ENCODE measurements around the gene PLPP4. TPM values are rescaled to one million over a fixed set of nuclear protein-coding genes. Genes with fewer than 3 reads are reported as not detected.

Gene PLPP4
- total RNA-seq, 1 experiment from 2014 or later, result 15.4 TPM

GRCh38 chr10:120517196-120517595 is 60.2 kb downstream of the PLPP4 start:
- no peak for DNase-seq (ENCODE audit: low read depth)

DNA sequence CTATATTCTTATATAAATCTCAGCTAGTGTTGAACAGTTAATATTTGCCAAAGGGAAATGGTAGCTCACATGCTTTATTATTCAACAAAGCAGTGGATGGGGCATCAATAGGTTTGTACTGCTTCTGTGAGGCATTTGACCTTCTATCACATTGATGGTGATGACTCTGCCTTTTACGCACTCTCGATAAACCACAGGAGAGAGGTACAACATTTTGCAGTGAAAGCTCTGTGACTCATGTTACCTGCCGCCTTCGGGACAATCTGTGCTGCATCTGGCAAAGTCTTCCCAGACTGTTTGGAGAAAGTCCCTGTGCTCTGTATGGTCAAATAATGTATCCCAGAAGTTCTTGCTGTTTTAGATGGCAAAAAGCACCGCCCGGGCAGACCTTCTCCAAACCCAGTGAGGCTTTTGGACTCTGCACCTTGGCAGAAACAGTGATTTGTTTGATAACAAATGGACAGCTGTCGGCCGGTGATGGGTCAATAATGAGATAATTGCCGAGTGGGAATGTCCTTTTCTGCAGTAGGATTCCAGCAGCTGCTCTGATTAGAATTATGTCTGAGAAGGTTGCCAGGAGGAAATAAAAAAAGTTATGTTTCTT is 61.0 kb downstream of the PLPP4 start:
- DNase-seq (ENCODE audit: low read depth), result no peak

DNA sequence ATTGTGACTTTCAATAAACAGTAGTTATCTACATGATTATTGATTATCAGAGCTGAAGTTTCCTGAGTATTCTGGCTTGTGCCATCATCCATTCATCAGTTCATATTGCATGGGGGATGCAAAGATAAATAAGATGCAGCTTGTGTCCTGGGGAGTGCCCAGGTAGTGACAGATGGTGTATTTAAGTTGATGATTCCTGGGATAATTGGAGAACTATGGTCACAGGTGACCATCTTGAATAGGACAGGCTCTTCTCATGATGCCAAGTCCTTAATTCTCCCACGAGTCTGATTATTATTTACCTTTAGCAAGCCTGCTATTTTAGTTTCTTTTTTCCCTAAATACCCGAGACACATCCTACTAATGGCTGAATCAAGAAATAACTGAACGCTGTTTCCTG is 64.9 kb downstream of the PLPP4 start:
- DNase-seq (ENCODE audit: low read depth), result no peak

GRCh38 chr10:120527691-120528090 is 70.7 kb downstream of the PLPP4 start:
- no peak for DNase-seq (ENCODE audit: low read depth)

GRCh38 chr10:120530699-120531098 is 73.7 kb downstream of the PLPP4 start:
- DNase-seq (ENCODE audit: low read depth), result no peak

GRCh38 chr10:120538091-120538490 is 81.1 kb downstream of the PLPP4 start:
- peak; percentile 13 for DNase-seq (ENCODE audit: low read depth)

- no peak for DNase-seq (ENCODE audit: low read depth)
These were observed 82.0 kb downstream of the PLPP4 start for GRCh38 chr10:120539076-120539475.

DNA sequence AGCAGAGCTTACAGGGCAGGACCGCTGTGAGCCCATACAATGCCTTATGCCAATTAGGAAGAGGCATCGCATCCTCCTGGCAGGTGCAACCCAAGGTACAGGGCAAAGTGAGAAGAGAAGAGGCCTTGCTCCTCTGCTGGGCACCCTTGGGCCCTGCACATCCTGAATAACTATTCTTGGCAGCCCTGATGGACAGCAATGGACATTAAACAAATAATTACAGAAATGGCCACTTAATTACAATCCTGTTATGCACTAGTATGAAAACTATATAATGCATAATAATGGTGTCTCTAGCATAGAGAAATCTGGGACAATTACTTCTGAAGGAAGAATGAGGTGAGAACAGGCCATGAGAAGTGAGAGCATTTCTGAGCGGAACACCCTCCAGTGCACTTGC is 83.5 kb downstream of the PLPP4 start:
- no peak for DNase-seq (ENCODE audit: low read depth)

GRCh38 chr10:120541984-120542383 is 85.0 kb downstream of the PLPP4 start:
- no peak for DNase-seq (ENCODE audit: low read depth)

- no peak for DNase-seq (ENCODE audit: low read depth)
These were observed 85.6 kb downstream of the PLPP4 start for GRCh38 chr10:120542591-120542990.

- no peak for DNase-seq (ENCODE audit: low read depth)
These were observed 86.3 kb downstream of the PLPP4 start for GRCh38 chr10:120543291-120543690.

GRCh38 chr10:120548210-120548609 is 91.2 kb downstream of the PLPP4 start:
- DNase-seq (ENCODE audit: low read depth), result no peak

GRCh38 chr10:120552262-120552661 is 95.2 kb downstream of the PLPP4 start:
- DNase-seq (ENCODE audit: low read depth), result no peak

DNA sequence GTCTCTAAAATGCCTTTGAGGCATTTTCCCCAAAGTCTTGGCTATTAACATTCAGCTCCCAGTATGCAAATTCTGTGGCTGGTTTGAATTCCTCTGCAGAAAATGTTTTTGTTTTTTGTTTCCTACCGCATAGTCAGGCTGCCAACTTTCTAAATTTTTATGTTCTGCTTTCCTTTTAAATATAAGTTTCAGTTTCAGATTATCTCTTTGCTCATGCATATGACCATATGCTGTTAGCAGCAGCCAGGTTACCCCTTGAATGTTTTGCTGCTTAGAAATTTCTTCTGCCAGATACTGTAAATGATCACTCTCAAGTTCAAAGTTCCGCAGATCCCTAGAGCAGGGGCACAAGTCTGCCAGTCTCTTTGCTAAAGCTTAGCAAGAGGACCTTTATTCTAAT is 96.9 kb downstream of the PLPP4 start:
- DNase-seq (ENCODE audit: low read depth), result no peak

GRCh38 chr10:120555436-120555835 is 98.4 kb downstream of the PLPP4 start:
- DNase-seq (ENCODE audit: low read depth), result no peak

- DNase-seq (ENCODE audit: low read depth), result no peak
These were observed 99.0 kb downstream of the PLPP4 start for GRCh38 chr10:120555842-120556532.

- DNase-seq (ENCODE audit: low read depth), result no peak
These were observed 100.3 kb downstream of the PLPP4 start for GRCh38 chr10:120557311-120557710.

DNA sequence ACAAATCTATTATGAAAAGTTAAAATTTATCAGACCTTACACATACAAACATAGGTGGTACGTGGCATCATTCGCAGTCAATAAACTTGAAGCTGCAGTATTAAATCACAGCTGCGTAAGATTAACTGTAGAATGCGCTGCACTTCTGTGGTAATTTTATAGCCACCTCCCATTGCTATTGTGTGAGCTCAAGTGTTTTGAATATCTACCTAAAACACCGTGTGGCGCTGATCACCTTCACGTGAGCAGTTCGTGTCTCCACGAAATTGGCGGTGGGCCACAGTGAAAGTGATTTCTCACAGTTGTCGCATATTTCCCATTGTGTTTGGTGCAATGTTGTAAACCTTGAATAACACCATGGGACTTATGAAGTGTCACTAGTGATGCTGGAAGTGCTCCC is 102.8 kb downstream of the PLPP4 start:
- DNase-seq (ENCODE audit: low read depth), result no peak

DNA sequence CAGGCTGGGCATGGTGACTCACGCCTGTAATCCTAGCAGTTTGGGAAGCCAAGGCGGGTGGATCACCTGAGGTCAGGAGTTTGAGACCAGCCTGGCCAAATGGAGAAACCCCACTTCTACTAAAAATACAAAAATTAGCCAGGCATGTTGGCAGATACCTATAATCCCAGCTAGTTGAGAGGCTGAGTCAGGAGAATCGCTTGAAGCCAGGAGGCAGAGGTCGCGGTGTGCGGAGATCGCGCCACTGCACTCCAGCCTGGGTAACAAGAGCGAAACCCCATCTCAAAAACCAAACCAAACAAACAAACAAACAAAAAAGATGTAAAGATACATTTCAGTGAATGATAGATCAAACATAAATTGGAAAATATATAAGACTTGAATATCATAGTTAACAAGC is 105.9 kb downstream of the PLPP4 start:
- DNase-seq (ENCODE audit: low read depth), result no peak

DNA sequence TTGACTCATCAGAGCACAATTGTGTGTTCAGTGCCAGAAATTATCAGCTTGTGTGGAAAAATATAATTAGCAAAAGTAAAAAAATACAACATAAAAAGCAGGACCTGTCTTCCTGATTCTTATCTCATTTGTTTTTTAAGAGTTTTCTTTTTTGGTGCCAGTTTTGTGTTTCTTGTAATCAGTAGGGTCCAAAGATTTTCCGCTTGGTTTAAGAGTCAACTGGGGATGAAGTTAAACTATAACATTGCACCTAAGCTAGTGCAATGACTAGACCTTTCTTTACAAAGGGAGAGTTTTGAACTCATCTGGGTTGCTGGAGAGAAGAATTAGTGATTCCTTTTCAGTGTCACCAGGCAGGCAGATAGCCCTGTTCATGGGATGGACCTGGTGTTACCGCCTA is 113.4 kb downstream of the PLPP4 start:
- no peak for DNase-seq (ENCODE audit: low read depth)

GRCh38 chr10:120571266-120571665 is 114.2 kb downstream of the PLPP4 start:
- DNase-seq (ENCODE audit: low read depth), result no peak

- DNase-seq (ENCODE audit: low read depth), result peak; percentile 6
These were observed 115.3 kb downstream of the PLPP4 start for GRCh38 chr10:120572307-120572706.

- no peak for DNase-seq (ENCODE audit: low read depth)
These were observed 116.3 kb downstream of the PLPP4 start for GRCh38 chr10:120573355-120573754.

DNA sequence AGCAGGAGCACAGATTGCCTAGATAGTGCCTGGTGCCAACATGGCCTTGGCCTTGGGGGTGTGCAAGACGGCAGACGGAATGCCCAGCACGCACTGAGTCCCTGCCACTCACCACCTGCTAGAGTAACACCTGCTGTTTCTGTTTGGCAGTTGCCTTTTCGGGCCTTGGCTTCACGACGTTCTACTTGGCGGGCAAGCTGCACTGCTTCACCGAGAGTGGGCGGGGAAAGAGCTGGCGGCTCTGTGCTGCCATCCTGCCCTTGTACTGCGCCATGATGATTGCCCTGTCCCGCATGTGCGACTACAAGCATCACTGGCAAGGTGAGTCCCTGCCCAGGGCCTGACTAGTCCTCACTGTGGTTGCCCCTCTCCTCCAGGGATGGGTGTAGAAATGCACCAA is 118.0 kb downstream of the PLPP4 start:
- DNase-seq (ENCODE audit: low read depth), result no peak
